ENCODE results near the gene SFTA2. TPM values are rescaled to one million over a fixed set of nuclear protein-coding genes. Genes with fewer than 3 reads are reported as not detected.
"Not testable (repeated sequence)": the region's sequence is repeated elsewhere in the genome, so short reads cannot be mapped to it uniquely, and the experiment has no call there.

Gene SFTA2
- total RNA-seq, 4 donors from 2014 or later = not detected

GRCh38 chr6:30913721-30914075 is 18.3 kb downstream of the SFTA2 start:
- Histone ChIP-seq H3K9me3 (no peaks in the 10 kb centered on the region), H3K4me1 (peaks cover 24 to 32% of the 10 kb centered on the region in 2 donors), H3K27ac (peak overlapping the region; percentile 88 to 96 (median 94)), H3K36me3 (peaks cover 0 to 44% of the 10 kb centered on the region in 2 donors), H3K4me3 (peak overlapping the region; percentile 64 to 70 (median 68)), H3K27me3 (no peaks in the 10 kb centered on the region)
- in situ Hi-C loops (cut with MboI; ENCODE audit: low sequenced_read_pairs in 4 of 4) = loop anchor here in 3 of 4 donors (10.0 kb wide), 2 partner anchors 131 to 161 kb away; no protein-coding TSS in a partner anchor
- peak in 1 of 2 donors; percentile 62 for ATAC-seq
- intact Hi-C loops (cut with DNase I; ENCODE audit: low total_unique reads) = loop anchor here (1.0 to 10.0 kb wide), 5 partner anchors 36 to 281 kb away; partner anchors contain the start of genes DHX16, FLOT1 and IER3
- no peak for DNase-seq
- TF ChIP-seq, protein P1, sequence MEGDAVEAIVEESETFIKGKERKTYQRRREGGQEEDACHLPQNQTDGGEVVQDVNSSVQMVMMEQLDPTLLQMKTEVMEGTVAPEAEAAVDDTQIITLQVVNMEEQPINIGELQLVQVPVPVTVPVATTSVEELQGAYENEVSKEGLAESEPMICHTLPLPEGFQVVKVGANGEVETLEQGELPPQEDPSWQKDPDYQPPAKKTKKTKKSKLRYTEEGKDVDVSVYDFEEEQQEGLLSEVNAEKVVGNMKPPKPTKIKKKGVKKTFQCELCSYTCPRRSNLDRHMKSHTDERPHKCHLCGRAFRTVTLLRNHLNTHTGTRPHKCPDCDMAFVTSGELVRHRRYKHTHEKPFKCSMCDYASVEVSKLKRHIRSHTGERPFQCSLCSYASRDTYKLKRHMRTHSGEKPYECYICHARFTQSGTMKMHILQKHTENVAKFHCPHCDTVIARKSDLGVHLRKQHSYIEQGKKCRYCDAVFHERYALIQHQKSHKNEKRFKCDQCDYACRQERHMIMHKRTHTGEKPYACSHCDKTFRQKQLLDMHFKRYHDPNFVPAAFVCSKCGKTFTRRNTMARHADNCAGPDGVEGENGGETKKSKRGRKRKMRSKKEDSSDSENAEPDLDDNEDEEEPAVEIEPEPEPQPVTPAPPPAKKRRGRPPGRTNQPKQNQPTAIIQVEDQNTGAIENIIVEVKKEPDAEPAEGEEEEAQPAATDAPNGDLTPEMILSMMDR (IDR thresholded peaks at IDR 0.05 in 4 of 5, conservative IDR thresholded peaks at IDR 0.05 in 1 of 5) = no peak
- no peak for TF ChIP-seq POLR2A (IDR thresholded peaks at IDR 0.05)

DNA sequence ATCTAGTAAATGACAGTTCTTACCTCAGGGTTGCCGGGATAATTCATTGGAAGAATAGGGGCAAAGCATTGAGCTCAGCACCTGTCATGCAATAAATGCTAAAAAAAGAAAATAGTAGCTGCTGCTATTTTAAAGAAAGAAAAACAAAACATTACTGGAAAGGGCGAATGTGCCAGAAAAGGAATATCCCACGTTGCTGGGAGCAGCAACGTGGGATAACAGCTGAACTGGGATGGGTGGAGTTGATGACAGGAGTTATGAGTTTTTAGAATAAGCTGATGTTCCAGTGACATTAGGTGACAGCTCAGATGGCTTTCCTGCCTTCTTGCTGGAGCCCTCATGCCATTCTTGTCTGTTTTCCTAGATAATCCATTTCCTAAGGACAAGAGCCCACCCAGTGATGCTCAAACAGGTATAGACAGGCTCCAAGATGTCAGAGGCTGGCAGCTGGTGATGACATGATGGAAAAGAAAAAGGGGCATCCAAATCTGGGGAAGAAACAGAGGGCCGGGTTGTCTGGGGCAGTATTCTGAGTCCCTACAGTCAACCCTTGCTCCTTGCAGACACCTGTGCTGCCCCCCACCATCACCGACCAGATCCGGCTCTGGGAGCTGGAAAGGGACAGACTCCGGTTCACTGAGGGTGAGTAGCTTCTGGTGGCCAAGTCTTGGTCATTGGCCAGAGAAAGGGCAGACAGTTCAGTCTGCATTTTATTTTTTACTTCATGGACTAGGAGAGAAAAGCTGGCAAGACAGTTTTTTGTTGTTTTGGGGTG is 19.0 kb downstream of the SFTA2 start:
- Histone ChIP-seq H3K9me3 (no peaks in the 10 kb centered on the region), H3K27ac (peak overlapping the region; percentile 88 to 96 (median 94)), H3K36me3 (peaks cover 0 to 36% of the 10 kb centered on the region in 2 donors), H3K4me1 (peaks cover 27 to 34% of the 10 kb centered on the region in 2 donors), H3K4me3 (peak overlapping the region in 2 of 4 donors; percentile 68 to 70), H3K27me3 (no peaks in the 10 kb centered on the region)
- ATAC-seq (no peak), DNase-seq (peak in 1 of 2 donors; percentile 35)
- no peak for TF ChIP-seq POLR2A (IDR thresholded peaks at IDR 0.05)
- intact Hi-C loops (cut with DNase I; ENCODE audit: low total_unique reads) = loop anchor here (5.0 to 10.0 kb wide), 4 partner anchors 36 to 282 kb away; partner anchors contain the start of genes DHX16, FLOT1 and IER3
- in situ Hi-C loops (cut with MboI; ENCODE audit: low sequenced_read_pairs in 4 of 4) = loop anchor here in 3 of 4 donors (10.0 kb wide), 2 partner anchors 132 to 162 kb away; no protein-coding TSS in a partner anchor

GRCh38 chr6:30910473-30910872 is 21.5 kb downstream of the SFTA2 start:
- Histone ChIP-seq H3K4me1 (peaks cover 21 to 31% of the 10 kb centered on the region in 2 donors), H3K36me3 (peaks cover 0 to 23% of the 10 kb centered on the region in 2 donors)
- DNase-seq, H3K4me3 ChIP-seq, H3K27ac ChIP-seq, H3K9me3 ChIP-seq, ATAC-seq, H3K27me3 ChIP-seq: not testable (repeated sequence)
- in situ Hi-C loops (cut with MboI; ENCODE audit: low sequenced_read_pairs in 4 of 4) = loop anchor here in 3 of 4 donors (10.0 kb wide), 2 partner anchors 134 to 164 kb away; no protein-coding TSS in a partner anchor
- intact Hi-C loops (cut with DNase I; ENCODE audit: low total_unique reads) = loop anchor here (5.0 to 10.0 kb wide), 4 partner anchors 33 to 284 kb away; partner anchors contain the start of genes DHX16, FLOT1 and IER3

- peak overlapping the region; percentile 72 to 88 (median 81) for H3K27ac ChIP-seq
- no peak for DNase-seq
- ATAC-seq = no peak
Measured at GRCh38 chr6:30908700-30909099, 23.3 kb downstream of the SFTA2 start.

GRCh38 chr6:30907758-30908591 is 24.0 kb downstream of the SFTA2 start, which contains the start of gene GTF2H4:
Gene GTF2H4, plus strand, starts transcription at chr6:30908207.
- peak within 1 kb of the TSS; percentile 87 to 98 (median 94) for H3K4me3 ChIP-seq
- peak; percentile 94 to 97 for DNase-seq
- peak in 1 of 2 donors; percentile 45 for TF ChIP-seq POLR2A (IDR thresholded peaks at IDR 0.05)
- TF ChIP-seq, protein P1 (IDR thresholded peaks at IDR 0.05 in 4 of 5, conservative IDR thresholded peaks at IDR 0.05 in 1 of 5) = peak in 1 of 5 experiments; percentile 7
- peak within 1 kb of the TSS; percentile 72 to 88 (median 81) for H3K27ac ChIP-seq
- peak; percentile 99 to 100 for ATAC-seq
- intact Hi-C loops (cut with DNase I; ENCODE audit: low total_unique reads) (loop anchor here (1.0 kb wide), 1 partner anchor 22 kb away; no protein-coding TSS in a partner anchor), in situ Hi-C loops (cut with MboI; ENCODE audit: low sequenced_read_pairs in 4 of 4) (no loop called here)
- peaks cover 0 to 23% of the 10 kb centered on the region in 2 donors for H3K36me3 ChIP-seq
- H3K4me1 ChIP-seq = peaks cover 10 to 15% of the 10 kb centered on the region in 2 donors
- H3K27me3 ChIP-seq = no peaks in the 10 kb centered on the region
- no peaks in the 10 kb centered on the region for H3K9me3 ChIP-seq

More at GRCh38 chr6:30908700-30909099, 23.3 kb downstream of the SFTA2 start:
- TF ChIP-seq POLR2A (IDR thresholded peaks at IDR 0.05) = no peak
- TF ChIP-seq, protein P1 (IDR thresholded peaks at IDR 0.05 in 4 of 5, conservative IDR thresholded peaks at IDR 0.05 in 1 of 5) = no peak
- Histone ChIP-seq H3K36me3 (peaks cover 0 to 23% of the 10 kb centered on the region in 2 donors), H3K4me1 (peaks cover 10 to 22% of the 10 kb centered on the region in 2 donors), H3K4me3 (peak overlapping the region; percentile 87 to 98 (median 94)), H3K9me3 (no peaks in the 10 kb centered on the region), H3K27me3 (no peaks in the 10 kb centered on the region)
- in situ Hi-C loops (cut with MboI; ENCODE audit: low sequenced_read_pairs in 4 of 4) (no loop called here), intact Hi-C loops (cut with DNase I; ENCODE audit: low total_unique reads) (loop anchor here (1.0 kb wide), 1 partner anchor 22 kb away; no protein-coding TSS in a partner anchor)

DNA sequence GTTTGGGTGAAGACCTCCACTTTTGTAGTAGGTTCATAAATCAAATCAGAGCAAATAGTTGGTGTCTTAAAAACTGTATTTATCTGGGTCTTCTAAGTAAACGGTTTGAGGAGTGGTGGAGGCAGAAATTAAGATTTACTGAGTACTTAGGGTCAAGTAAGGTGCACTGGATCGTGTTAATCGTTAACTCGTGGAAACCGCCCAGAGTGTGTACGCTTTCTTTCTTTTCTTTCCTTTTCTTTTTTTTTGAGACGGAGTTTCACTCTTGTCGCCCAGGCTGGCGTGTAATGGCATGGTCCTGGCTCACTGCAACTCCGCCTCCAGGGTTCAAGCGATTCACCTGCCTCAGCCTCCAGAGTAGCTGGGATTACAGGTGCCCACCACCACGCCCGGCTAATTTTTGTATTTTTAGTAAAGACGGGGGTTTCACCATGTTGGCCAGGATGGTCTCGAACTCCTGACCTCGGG is 24.6 kb downstream of the SFTA2 start:
- ATAC-seq; in situ Hi-C loops (cut with MboI; ENCODE audit: low sequenced_read_pairs in 4 of 4): not testable (repeated sequence)

More for the DNA sequence above, 24.6 kb downstream of the SFTA2 start:
- Histone ChIP-seq H3K4me1 (peaks cover 10 to 13% of the 10 kb centered on the region in 2 donors), H3K36me3 (peaks cover 0 to 23% of the 10 kb centered on the region in 2 donors), H3K4me3 (peak overlapping the region; percentile 87 to 98 (median 94)), H3K27ac (peak overlapping the region; percentile 69 to 88 (median 81))
- H3K27me3 ChIP-seq; DNase-seq; H3K9me3 ChIP-seq; intact Hi-C loops (cut with DNase I; ENCODE audit: low total_unique reads): not testable (repeated sequence)

All from gastrocnemius medialis (tissue), 4 donors.